ENCODE data around the gene TIMMDC1. TPM values are rescaled to one million over a fixed set of nuclear protein-coding genes. Genes with fewer than 3 reads are reported as not detected.

The TIMMDC1 gene
- polyA plus RNA-seq, 1 experiment = 52.0 TPM

GRCh38 chr3:119506631-119507030 is 8.3 kb downstream of the TIMMDC1 start:
- H3K36me3 ChIP-seq (ENCODE audit: control insufficient read depth, insufficient read depth, low read length) = no peaks in the 10 kb centered on the region; the same call in 1 of the 2 replicates
- POLR2A ChIA-PET = no interaction called here
- TF ChIP-seq CTCF (IDR thresholded peaks at IDR 0.05; ENCODE audit: insufficient read depth, low read depth, low read length) = no peak
- no peaks in the 10 kb centered on the region for H3K27me3 ChIP-seq (ENCODE audit: control insufficient read depth, insufficient read depth, low read length)
- no peak overlapping the region for H3K4me3 ChIP-seq (ENCODE audit: low read depth, low read length)
- DNase-seq (ENCODE audit: low read depth) = no peak
- CTCF ChIA-PET = no interaction called here

DNA sequence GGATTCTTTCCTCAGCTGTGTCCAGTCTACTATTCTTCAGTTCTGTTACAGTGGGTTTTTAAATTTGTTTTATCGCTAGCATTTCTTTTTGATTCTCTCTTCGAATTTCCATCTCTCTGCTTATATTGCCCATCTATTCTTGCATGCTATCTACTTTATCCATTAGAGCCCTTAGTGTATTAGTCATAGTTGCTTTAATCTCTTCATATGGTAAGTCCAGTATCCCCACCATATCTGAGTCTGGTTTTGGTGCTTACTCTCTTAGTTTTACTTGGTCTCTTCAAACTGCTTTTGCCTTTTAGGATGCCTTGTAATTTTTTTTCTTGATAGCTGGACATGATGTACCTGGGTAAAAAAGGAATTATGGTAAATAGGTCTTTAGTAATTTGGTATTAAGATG is 9.1 kb downstream of the TIMMDC1 start:
- ChIA-PET CTCF (no interaction called here), POLR2A (no interaction called here)
- no peaks in the 10 kb centered on the region; the same call in 1 of the 2 replicates for H3K36me3 ChIP-seq (ENCODE audit: control insufficient read depth, insufficient read depth, low read length)
- DNase-seq (ENCODE audit: low read depth) = no peak
- TF ChIP-seq CTCF (IDR thresholded peaks at IDR 0.05; ENCODE audit: insufficient read depth, low read depth, low read length) = no peak
- H3K4me3 ChIP-seq (ENCODE audit: low read depth, low read length) = no peak overlapping the region
- H3K27me3 ChIP-seq (ENCODE audit: control insufficient read depth, insufficient read depth, low read length) = no peaks in the 10 kb centered on the region

DNA sequence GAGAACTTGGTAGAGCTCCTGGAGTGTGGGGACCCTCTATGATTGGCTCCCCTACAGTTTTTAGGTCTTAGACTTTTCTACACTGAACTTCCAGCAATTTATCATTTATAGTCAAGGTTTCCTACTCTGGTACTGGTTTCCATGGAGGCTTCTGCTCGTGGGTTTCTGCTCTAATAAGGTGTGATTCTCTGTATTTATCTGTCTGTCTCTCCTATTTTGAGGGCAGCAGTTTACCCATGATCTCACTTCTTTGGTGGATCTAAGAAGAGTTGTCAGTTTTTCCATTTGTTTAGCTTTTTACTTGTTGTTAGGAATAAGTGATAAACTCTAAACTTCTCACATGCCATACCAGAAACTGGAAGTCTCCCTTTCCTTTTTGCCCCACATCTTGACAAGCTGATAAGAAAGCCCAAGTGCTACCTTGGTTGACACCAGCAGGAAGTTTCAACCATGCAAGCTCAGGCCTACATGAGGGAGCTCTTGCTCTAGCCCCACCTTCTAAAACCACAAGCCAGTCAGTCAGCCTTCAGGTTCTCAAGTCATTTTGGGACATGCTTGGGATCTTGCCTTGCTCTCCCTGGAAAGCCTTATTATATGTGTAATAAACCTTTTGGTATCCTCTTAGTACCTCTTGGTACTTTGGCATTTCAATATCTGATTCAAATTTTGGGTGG is 10.0 kb downstream of the TIMMDC1 start:
- H3K36me3 ChIP-seq (ENCODE audit: control insufficient read depth, insufficient read depth, low read length) = no peaks in the 10 kb centered on the region; the same call in 1 of the 2 replicates
- no peak for TF ChIP-seq CTCF (IDR thresholded peaks at IDR 0.05; ENCODE audit: insufficient read depth, low read depth, low read length)
- CTCF ChIA-PET = interaction anchor here (1.3 kb wide), 1 partner anchor 11 kb away, joined by 6 read pairs; no protein-coding TSS in a partner anchor
- H3K27me3 ChIP-seq (ENCODE audit: control insufficient read depth, insufficient read depth, low read length) = no peaks in the 10 kb centered on the region
- H3K4me3 ChIP-seq (ENCODE audit: low read depth, low read length) = no peak overlapping the region
- POLR2A ChIA-PET = no interaction called here
- no peak for DNase-seq (ENCODE audit: low read depth)

GRCh38 chr3:119510690-119511089 is 12.3 kb downstream of the TIMMDC1 start:
- DNase-seq (ENCODE audit: low read depth) = no peak

GRCh38 chr3:119514637-119515036 is 16.3 kb downstream of the TIMMDC1 start:
- CTCF ChIA-PET = no interaction called here
- Histone ChIP-seq H3K36me3 (ENCODE audit: control insufficient read depth, insufficient read depth, low read length) (peaks cover 2% of the 10 kb centered on the region; the same call in 1 of the 2 replicates), H3K27me3 (ENCODE audit: control insufficient read depth, insufficient read depth, low read length) (no peaks in the 10 kb centered on the region), H3K4me3 (ENCODE audit: low read depth, low read length) (no peak overlapping the region)
- TF ChIP-seq CTCF (IDR thresholded peaks at IDR 0.05; ENCODE audit: insufficient read depth, low read depth, low read length) = no peak
- POLR2A ChIA-PET = no interaction called here
- no peak for DNase-seq (ENCODE audit: low read depth)

More at GRCh38 chr3:119510690-119511089, 12.3 kb downstream of the TIMMDC1 start:
- peaks cover 1% of the 10 kb centered on the region; the same call in 1 of the 2 replicates for H3K36me3 ChIP-seq (ENCODE audit: control insufficient read depth, insufficient read depth, low read length)
- H3K4me3 ChIP-seq (ENCODE audit: low read depth, low read length) = no peak overlapping the region
- no peaks in the 10 kb centered on the region for H3K27me3 ChIP-seq (ENCODE audit: control insufficient read depth, insufficient read depth, low read length)
- CTCF ChIA-PET = no interaction called here
- POLR2A ChIA-PET = no interaction called here
- TF ChIP-seq CTCF (IDR thresholded peaks at IDR 0.05; ENCODE audit: insufficient read depth, low read depth, low read length) = no peak
